SW 1271 (cell line): ENCODE results near the gene ATP5F1D.

ENCODE experiments used
- DNase-seq, 2 experiments: peaks; one replicate each; lab custom pipeline; 2025; lab: John Stamatoyannopoulos, UW

The ATP5F1D gene

DNA sequence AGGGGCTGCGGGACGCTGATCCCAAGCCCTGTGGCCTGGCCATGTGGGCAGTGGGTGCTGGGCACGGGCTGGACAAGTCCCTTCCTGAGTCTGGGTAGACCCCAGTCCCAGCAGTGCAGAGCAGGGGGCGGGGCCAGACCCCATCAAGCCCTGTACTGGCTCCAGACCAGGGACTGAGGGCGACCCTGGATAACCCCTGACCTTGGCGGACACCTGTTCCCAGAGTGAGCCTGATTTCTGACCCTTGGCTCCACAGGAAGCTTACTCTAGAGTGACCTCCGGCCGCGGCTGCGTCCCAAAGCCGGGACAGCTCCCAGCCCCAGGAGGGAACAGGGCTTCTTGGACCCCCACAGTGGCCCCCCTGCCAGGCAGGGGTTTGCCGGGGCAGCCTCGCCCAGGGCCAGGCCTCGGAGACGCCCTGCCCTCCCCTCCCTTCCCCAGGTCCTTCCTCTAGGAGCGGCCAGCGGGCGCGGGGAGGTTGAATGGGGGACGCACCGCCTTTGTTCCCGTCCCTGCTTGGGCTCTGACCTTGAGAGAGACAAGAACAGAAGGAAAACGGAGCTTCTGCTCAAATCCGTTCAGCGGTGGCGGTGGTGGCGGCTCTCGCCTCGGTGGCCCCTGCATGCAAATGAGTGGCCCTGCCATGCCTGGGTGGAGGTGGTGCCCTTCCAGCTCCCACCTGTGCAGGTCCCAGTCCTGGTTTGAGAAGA, 41.8 kb downstream of the ATP5F1D start:
- no peak for DNase-seq

DNA sequence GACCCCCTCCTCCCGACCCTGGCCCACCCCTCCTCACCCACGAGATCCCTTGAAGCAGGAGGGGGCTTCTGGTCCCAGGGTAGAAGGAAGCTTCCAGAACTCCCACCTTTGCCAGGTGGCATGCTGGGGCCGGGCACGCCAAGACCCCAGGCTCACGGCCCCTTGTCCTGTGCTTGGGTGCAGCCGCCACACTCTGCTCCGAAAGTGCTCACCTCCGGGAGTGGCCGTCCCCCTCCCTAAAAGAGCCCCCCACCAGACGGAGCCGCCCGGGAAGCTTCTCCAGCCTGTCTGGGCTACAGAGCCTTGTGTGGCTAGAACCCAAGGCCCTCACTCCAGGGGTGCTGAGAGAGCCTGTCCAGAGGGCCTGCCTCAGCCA, 42.4 kb downstream of the ATP5F1D start:
- DNase-seq, result no peak

DNA sequence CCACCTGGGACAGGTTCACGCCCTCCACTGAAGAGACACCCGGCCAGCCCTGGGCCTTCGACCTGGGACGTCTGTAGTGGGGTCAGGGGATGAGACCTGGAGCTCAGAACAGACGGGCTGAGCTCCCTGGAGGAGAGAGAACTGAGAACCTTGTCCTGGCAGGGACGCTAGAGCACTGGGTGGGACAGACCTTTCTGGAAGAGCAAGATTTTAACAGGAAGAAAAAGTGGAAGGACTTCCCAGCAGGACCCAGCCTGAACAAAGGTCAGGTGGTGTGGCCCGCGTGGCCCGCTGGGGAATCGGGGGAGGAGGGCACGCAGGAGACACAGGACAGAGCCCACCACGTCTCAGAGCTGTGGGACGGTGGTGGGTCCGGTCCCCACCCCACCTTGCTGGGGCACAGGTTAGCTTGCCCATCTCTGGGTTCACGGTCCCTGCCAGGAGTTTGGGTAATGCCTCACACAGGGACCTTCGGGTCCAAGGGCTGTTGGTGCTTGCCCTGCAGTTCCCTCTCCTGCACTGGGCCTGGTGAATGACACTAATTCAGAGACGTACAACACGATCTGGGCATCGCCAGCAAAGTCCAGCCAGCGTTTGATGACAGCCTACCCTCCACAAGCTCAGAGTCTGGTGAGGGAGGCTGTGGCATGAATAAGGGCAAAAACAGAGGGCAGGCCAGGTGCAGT, 42.9 kb downstream of the ATP5F1D start:
- no peak for DNase-seq

DNA sequence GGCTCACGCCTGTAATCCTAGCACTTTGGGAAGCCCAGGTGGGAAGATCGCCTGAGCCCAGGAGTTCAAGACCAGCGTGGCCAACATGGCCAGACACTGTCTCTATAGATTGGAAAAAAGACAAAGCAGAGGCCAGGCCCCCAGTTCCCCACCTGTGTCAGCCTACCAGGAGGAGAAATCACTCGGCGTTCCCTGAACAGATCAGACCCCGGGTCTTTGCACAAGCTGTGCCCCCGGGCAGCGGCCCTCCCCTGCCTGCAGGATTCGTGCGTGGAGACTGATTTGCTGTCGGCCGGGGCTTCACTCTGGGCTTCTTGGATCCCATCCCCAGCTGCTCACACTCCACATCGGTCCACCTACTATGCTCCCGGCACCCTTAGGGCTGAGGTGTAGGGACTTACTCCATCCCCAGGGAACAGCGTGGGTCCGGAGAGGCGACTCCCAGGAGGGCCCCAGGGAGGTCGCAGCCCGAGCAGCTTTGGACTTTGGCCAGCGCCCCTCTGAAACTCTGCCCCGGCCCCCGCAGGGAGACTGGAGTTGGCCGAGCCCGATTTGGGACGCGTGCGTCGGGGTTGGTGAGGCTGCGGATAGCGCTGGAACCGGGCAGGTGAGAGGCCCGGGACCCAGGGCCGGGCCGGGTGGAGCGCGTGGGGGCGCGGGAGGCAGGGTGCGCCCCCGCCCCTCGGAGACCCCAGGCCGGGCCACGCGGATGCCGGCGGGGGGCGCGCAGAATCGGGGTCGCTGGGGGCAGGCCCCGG, 43.6 kb downstream of the ATP5F1D start:
- DNase-seq, result no peak

DNA sequence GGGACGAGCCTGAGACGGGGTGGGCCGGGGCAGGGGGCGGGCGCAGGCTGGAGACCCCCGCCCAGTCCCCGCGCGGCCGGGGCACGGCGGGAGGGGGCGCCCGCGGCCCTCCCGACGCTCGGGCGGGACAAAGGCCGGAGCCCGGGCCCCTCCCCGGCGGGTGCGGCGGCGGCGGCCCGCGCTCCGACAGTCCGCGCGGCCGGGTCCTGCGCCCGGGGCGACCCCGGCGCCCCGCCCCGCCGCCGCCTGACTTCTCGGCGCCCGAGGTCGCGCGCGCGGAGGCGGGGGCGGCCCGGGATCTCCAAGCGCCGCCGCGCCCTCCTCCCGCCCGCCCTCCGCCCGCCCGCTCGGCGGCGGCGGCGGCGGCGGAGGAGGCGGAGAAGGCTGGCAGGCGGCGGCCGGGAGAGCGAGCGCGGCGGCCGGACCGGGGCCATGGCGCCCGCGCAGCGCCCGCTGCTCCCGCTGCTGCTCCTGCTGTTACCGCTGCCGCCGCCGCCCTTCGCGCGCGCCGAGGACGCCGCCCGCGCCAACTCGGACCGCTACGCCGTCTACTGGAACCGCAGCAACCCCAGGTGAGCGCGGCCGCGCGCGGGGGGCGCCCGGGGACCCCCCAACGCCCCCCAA, 44.3 kb downstream of the ATP5F1D start, which contains the start of gene EFNA2:
Gene EFNA2 (plus strand): TSS at position 137 of the 624 bp plus-strand sequence. CDS start 296 bp downstream, at position 433.
- DNase-seq, result no peak

DNA sequence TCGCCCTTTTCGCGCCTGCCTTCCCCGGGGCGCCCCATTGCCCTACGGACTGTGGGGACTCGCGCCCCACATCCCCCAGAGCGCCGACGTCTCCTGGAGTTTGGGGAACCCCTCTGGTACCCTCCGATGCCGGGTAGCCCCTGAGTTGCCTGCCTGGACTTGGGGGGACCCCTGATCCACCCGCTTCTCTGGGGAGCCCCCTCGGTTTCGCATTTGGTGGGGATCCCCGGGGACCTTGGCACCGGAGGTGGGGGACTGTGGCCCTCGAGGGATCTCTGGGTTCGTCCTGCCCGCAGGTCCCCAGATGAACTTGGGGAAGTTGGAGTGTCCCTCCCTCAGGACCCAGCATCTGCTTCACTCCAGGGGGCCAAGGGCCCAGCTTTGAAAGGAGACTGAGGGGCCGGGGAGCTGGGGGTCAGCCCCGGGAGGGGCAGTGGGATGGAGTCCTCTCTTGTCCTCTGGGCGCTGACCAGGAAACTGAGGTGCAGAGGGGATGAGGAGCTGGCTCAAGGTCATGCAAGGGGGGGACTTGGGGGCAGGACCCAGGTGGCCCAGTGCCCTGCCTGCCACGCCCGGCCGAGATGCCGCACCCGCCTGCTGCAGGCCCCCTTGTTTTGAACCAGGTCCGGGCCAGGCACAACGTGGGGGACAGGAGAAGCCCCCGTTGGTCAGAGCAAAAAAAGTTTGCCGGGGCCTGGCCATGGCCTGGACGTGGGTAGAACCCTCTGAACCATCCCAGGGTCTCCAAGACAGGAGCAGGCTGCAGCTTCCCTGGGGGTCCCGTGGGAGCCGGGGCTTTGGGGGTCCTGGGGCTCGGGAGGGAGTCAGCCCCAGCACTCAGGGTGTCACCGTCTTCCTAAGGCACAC, 45.2 kb downstream of the ATP5F1D start:
- no peak for DNase-seq

DNA sequence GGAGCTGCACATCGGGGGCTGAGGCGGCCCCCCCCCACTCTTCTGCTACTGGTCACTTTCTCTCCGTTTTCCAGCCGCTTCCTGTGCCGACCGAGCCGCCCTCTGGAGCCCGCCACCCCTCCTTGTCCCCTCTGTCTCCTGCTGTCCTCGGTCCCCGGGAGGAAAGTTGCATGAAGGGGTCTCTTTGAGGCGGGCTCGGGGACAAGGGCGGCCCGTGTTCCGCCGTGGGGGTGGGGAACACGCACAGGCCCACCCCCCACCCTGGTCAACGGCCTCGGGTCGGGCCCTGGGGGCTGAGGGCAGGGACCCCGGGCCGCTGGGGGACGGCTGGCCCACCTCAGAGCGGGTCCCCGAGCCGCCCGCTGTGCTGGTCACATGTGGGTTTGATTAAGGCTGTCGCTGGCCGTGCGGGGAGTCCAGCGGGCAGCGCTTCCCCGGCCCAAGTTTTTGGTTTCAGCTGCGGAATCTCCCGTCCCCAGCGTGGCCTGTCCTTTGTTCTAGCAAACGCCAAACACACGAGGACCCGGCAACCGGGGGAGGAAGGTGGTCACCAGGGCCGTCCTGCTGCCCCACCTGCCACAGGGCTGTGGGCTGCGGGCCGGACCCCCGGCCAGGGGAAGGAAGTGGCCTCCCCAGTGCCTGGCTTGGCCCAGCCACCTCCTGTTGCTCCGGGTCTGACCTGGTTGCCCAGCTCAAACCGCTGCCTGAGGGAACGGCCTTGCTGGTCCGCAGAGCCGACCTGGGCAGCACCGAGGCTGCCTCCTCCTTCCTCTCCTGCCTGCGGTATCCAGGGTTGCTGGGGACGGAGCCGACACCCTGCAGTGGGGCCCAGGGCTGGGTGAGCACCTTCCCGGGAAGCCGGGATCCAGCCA, 46.0 kb downstream of the ATP5F1D start:
- DNase-seq, result no peak

DNA sequence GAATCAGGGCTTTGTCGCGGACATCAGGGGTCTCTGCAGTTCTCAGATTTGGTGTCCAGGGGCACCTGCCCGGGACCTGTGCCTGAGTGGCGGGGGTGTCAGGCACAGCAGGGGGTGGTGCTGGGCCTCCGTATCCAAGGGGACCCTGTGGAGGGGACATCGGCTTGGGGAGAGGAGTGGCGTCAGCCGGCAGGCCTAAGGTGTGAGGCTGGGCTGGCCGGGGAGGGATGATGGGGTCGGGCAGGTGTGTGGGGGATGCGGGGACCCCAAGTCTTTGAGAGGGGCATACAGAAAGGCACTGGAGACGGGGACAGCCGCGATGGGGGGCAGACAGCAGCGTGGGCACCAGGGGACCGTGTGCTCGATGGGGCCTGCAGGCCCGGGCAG, 46.7 kb downstream of the ATP5F1D start:
- DNase-seq, result no peak

DNA sequence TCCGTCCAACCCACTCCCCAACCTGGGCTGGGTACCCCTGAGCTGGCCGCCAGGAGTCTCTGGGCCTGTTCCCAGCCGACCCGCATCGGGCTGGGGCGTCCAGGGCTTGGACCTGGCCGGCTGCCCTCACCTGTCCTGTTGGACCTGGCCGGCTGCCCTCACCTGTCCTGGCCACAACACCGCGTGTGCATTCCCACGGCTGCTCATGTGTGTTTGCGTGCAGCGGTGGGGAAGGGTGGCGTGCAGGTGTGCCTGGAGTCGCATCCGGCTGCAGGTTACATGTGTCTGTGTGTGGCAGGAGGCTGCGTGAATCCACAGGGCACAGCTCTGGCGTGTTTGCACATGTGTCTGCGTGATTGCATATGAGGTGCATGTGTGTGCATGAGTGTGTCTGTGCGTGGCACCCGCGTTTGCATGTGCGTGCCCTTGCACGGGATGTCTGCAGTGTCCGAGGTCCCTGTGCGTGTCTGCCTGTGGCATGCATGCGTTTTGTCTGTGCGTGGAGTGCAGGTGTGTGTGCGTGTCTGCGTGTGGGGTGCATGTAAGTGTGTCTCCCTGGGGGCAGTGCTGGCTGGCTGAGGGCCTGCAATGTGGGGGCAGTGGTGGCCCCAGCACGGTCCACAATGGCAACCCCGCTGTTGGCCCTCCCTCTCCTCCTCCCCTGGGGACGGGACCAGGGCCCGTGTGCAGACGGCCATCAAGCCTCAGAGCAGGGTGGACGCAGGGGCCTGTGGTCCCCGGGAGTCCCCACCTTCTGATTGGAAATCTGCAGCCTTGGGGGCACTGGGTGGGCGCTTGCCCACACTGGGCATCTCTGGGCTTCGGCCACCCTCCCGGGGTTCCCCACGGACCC, 47.5 kb downstream of the ATP5F1D start:
- DNase-seq, result no peak

DNA sequence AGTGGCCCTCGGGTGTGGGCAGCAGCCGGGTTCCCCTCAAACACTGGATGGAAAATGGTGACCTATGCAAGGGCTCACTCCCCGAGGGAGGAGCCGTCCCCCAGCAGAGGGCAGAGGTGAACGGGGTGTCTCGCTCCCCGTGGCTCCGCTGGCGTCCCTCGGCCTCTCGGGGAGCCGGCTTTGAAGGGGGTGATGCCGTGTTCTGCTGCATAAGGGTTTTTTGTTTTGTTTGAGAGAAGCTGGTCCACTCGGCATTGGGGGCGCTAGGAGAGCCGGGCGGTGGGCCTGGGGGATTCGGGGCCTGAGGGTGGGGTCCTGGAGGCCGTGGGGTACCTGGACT, 48.1 kb downstream of the ATP5F1D start:
- DNase-seq, result no peak

DNA sequence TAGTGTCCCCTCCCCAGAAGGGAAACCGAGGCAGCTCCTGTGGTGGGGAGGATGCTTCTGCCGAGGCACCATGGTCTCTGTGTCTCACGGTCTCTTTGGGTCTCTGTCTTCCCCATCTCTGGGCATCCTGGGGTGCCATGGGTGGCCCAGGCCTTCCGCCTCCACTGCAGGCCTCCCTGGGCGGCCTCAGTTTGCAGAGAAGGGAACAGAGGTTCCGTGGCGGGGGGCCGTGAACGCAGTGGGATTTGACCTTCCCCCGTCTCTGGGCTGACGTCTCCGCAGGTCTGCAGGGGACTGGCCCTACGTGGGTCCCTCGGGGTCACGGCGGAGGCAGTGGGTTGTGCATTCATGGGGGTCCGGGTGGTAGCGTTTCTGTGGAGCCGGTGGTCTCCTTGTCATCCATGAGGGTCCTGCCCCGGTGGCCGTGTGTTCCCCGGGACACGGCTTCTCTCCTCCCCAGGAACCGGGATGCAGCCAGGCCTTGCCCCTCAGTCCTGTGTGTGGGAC, 48.7 kb downstream of the ATP5F1D start:
- no peak for DNase-seq

DNA sequence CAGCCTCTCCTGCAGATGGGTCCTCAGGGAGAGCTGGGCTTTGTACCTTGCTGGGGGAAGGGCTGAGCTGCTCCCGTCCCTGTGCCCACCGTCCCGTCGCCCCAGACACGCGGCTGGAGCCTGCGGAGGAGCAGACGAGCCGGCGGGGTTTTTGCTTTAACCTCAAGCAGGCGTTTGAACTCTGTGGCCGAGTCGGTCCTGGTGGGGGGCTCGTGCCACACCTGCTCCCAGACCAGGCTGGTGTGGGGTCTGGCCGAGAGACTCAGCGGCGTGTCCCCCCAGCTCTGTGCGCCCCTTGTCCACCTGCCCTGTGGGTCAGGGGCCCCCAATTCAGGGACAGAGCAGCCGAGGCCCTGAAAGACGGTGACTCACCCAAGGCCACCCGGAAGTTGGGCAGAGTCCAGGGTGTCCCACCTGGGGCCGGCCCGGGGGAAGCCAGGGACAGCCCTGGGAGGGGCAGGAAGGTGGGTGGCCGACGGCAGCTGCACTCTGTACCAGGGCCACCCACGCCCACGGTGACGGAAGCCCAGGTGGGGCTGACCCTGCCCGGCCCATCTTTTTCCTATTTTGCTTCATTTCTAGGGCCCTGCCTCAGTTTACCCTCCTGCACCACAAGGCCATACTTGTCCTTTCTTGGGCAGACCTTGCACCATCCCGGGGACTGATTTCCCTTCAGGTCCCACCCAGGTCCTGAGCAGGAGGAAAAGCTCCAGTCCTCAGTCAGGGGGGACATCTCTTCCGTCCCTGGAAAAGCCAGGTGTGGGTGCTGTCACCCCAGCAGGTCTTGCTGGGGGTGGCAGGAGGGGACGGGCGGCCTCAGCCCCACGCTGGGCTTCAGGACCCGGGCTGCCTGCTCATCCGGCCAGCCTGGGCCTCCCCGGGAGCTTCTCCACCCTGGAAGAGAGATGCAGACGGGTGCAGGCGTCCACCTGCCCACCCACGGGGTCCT, 49.4 kb downstream of the ATP5F1D start:
- DNase-seq, result no peak

DNA sequence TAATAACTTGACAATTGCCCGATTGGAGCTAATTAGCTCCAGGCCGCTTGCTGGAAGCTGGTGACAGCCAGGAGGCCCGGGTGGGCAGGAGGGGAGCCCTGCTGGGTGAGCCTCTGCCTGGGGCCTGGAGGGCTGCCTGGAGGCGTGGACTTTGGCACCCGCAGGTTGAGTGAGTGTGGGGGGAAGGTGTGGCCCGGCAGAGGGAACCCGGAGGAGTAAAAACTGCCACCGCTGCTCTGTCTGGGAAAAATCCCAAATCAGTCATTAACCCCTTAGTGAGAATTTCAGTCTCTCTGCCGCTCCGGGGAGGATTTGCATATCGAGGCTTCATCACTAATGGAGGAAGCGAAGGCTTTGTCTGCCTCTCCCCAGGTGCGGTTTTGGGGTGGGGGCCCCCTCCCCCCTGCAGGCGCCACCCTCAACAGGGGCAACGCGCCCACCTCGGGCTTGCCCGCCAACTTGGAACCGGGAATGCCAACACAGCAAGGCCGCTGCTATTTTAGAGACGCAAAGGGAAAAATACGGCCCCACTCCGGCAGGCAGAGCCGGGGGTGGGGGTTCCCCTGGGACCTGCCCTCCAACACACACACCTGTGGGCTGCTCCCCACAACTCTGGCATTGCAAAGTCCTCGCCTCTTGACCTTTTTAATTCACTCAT, 50.3 kb downstream of the ATP5F1D start:
- no peak for DNase-seq

DNA sequence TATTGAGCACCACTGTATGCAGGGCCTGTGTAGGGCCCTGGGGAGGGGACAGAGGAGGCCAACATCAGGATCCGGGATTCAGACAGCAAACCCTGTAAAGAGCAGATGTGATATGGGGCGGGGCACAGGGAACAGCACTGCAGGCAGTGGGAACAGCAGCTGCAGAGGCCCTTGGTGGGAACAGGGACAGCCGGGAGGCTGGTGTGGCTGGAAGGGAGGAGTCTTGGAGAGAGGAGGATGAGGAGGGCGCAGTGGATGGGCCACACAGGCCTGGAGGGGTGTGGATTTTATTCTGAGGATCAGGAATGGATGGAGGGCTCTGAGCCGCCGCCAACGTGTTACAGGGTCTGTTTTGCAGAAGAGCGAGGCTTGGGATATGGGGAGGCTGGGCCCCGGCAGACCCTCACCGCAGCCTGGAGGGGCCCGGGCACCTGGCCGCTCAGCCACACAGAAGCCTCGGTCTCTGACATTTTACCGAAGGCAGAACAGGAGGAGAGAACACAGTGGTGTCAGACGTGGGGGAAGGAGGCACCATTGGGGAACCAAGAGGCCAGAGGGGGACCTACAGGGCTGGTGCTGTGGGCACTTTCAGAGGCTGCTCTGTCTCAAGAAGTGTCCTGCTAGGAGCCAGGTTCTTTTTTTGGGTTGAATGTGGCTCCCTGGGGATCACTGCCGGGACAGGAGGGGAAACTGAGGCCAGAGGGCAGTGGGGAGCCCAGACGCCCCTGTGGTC, 51.0 kb downstream of the ATP5F1D start:
- no peak for DNase-seq

DNA sequence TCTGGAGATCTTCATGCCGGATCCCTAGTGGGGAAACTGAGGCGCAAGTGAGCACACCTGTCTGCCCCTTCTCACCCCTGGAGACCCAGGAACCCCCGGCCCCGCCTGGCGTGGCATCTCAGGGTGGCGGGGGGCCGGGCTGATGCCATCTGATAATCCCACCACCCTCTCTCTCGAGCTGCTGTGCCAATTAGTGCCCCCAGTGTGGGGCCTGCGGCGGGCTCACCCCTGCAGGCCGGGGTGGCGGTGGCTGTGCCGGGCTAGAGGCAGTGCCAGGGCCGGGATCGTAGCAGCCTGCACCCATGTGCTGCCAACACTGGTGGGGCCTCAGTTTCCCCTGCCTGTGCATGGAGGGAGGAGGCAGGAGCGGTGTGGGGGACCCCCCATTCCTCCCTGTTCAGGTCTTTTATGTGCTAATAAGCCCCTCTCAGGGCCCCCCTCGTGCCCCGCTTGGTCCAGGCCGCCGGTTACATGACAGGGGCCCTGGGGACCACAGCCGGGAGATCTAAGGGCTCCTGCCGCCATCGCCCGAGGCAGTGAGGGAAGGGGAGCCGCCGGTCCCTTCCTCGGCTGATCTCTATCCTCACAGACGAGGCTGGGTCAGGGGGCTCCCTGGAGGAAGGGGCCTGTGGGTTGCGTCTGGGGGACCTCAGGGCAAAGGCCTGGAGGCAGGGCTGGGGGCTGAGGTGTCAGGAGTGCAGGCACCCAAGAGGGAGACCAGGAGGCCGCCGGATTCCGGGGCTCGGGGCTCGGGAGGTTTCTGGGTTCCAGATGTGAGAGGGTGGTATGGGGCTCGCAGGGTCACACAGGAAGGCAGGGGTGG, 52.4 kb downstream of the ATP5F1D start:
- no peak for DNase-seq
